ENCODE measurements around the gene CAT.

DNA sequence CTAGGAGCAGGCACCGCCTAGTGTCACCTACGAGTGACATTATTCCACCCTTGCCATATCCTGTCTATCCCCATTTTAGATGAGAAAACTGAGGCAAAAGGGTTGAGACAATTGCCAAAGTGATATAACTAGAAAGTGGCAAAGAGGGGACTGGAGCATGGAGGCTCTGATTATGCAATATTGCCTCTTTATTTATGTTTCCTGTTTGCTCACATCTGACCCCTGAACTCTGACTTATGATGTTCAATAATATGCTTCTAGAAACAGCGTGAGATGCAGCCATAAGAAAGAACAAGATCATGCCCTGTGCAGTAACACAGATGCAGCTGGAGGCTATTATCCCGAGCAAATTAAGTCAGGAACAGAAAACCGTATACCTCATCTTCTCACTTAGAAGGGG is 67.1 kb downstream of the CAT start:
- TF ChIP-seq, protein P1, sequence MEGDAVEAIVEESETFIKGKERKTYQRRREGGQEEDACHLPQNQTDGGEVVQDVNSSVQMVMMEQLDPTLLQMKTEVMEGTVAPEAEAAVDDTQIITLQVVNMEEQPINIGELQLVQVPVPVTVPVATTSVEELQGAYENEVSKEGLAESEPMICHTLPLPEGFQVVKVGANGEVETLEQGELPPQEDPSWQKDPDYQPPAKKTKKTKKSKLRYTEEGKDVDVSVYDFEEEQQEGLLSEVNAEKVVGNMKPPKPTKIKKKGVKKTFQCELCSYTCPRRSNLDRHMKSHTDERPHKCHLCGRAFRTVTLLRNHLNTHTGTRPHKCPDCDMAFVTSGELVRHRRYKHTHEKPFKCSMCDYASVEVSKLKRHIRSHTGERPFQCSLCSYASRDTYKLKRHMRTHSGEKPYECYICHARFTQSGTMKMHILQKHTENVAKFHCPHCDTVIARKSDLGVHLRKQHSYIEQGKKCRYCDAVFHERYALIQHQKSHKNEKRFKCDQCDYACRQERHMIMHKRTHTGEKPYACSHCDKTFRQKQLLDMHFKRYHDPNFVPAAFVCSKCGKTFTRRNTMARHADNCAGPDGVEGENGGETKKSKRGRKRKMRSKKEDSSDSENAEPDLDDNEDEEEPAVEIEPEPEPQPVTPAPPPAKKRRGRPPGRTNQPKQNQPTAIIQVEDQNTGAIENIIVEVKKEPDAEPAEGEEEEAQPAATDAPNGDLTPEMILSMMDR (conservative IDR thresholded peaks at IDR 0.05), result no peak
- no peak for TF ChIP-seq ZFX (IDR thresholded peaks at IDR 0.05)
